ENCODE results near the gene AGPAT4. TPM values are rescaled to one million over a fixed set of nuclear protein-coding genes. Genes with fewer than 3 reads are reported as not detected.
"Not testable (repeated sequence)": the region's sequence is repeated elsewhere in the genome, so short reads cannot be mapped to it uniquely, and the experiment has no call there.

The AGPAT4 gene
- total RNA-seq, 1 donor from 2014 or later = 23.7 TPM

DNA sequence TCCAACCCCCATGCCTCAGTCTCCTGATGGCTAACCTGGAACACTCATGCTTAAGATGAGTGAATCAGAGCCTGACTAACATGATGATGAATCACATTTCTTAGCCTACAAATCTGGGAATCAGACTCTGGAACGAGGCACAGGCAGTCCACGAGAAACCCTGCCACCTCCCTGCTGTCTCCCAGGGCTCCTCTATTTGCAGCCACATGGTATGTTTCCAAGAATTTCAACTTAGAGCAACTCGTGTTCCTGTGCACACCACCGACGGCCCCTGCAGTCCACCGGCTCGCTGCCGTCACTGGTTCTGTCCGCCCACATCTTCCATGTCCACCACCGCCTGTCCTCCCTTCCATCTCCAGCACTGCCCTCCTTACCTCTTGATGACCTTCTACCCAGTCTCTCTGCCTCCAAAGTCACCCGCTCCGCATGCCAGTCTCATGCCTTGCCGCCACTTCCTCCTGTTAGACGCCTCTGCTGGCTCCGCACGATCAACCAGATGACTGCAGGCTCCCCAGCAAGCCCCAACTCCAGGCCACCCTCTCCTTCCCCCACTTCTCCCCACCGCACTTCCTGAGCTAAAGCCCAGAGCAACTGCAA is 87.6 kb downstream of the AGPAT4 start:
- TF ChIP-seq, protein P1, sequence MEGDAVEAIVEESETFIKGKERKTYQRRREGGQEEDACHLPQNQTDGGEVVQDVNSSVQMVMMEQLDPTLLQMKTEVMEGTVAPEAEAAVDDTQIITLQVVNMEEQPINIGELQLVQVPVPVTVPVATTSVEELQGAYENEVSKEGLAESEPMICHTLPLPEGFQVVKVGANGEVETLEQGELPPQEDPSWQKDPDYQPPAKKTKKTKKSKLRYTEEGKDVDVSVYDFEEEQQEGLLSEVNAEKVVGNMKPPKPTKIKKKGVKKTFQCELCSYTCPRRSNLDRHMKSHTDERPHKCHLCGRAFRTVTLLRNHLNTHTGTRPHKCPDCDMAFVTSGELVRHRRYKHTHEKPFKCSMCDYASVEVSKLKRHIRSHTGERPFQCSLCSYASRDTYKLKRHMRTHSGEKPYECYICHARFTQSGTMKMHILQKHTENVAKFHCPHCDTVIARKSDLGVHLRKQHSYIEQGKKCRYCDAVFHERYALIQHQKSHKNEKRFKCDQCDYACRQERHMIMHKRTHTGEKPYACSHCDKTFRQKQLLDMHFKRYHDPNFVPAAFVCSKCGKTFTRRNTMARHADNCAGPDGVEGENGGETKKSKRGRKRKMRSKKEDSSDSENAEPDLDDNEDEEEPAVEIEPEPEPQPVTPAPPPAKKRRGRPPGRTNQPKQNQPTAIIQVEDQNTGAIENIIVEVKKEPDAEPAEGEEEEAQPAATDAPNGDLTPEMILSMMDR (IDR thresholded peaks at IDR 0.05; ENCODE audit: unreplicated experiment) = no peak
- H3K27me3 Mint-ChIP-seq (ENCODE audit: low read depth) = no peaks in the 10 kb centered on the region
- H3K27ac Mint-ChIP-seq = no peak overlapping the region
- no peak overlapping the region for H3K4me3 Mint-ChIP-seq
- H3K9me3 Mint-ChIP-seq = peaks cover 4% of the 10 kb centered on the region
- DNase-seq (ENCODE audit: low spot score in 2 of 2, unreplicated experiment in 2 of 2) = no peak
- H3K36me3 Mint-ChIP-seq = peaks cover 25% of the 10 kb centered on the region
- H3K4me1 Mint-ChIP-seq = no peaks in the 10 kb centered on the region

DNA sequence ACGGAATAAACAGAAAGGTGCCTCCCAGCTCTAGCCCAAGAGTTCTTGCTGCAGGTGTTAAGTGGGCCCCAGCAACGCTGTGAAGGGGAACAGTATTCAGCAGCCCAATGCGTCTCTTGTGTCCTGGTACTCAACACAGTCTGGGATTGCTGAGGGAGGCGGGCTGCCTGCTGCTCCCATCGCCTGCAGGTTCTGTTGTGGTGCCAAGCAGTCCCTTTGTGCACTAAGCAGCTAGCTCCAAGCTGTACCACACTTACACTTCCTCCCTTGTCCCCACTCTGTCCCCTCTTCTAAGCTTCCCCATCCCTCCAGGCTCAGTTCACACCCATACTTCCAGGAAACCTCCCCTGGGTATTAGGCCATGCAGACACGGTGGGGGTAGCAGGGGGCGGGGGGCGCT is 92.7 kb downstream of the AGPAT4 start:
- Mint-ChIP-seq H3K9me3 (peaks cover 29% of the 10 kb centered on the region), H3K36me3 (peaks cover 41% of the 10 kb centered on the region), H3K27me3 (ENCODE audit: low read depth) (no peaks in the 10 kb centered on the region), H3K4me1 (no peaks in the 10 kb centered on the region), H3K27ac (no peak overlapping the region), H3K4me3 (no peak overlapping the region)
- TF ChIP-seq, protein P1 (IDR thresholded peaks at IDR 0.05; ENCODE audit: unreplicated experiment) = no peak
- no peak for DNase-seq (ENCODE audit: low spot score in 2 of 2, unreplicated experiment in 2 of 2)

DNA sequence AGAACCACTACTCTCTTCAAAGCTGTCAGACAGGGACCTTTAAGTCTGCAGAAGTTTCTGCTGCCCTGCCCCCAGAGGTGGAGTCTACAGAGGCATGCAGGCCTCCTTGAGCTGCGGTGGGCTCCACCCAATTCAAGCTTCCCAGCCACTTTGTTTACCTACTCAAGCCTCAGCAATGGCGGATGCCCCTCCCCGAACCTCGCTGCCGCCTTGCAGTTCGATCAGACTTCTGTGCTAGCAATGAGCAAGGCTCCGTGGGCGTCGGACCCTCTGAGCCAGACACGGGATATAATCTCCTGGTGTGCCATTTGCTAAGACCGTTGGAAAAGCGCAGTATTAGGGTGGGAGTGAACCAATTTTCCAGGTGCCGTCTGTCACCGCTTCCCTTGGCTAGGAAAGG is 95.7 kb downstream of the AGPAT4 start:
- H3K27ac Mint-ChIP-seq; DNase-seq (ENCODE audit: low spot score in 2 of 2, unreplicated experiment in 2 of 2); H3K4me1 Mint-ChIP-seq; H3K27me3 Mint-ChIP-seq (ENCODE audit: low read depth); H3K4me3 Mint-ChIP-seq: not testable (repeated sequence)
- Mint-ChIP-seq H3K36me3 (peaks cover 33% of the 10 kb centered on the region), H3K9me3 (peaks cover 48% of the 10 kb centered on the region)

DNA sequence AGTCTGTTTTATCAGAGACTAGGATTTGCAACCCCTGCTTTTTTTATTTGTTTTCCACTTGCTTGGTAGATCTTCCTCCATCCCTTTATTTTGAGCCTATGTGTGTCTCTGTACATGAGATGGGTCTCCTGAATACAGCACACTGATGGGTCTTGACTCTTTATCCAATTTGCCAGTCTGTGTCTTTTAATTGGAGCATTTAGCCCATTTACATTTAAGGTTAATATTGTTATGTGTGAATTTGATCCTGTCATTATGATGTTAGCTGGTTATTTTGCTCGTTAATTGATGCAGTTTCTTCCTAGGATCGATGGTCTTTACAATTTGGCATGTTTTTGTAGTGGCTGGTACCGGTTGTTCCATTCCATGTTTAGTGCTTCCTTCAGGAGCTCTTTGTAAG is 97.4 kb downstream of the AGPAT4 start:
- not testable (repeated sequence) for H3K27me3 Mint-ChIP-seq (ENCODE audit: low read depth); DNase-seq (ENCODE audit: low spot score in 2 of 2, unreplicated experiment in 2 of 2); H3K27ac Mint-ChIP-seq; H3K4me3 Mint-ChIP-seq; H3K4me1 Mint-ChIP-seq
- peaks cover 33% of the 10 kb centered on the region for H3K36me3 Mint-ChIP-seq
- peaks cover 52% of the 10 kb centered on the region for H3K9me3 Mint-ChIP-seq

DNA sequence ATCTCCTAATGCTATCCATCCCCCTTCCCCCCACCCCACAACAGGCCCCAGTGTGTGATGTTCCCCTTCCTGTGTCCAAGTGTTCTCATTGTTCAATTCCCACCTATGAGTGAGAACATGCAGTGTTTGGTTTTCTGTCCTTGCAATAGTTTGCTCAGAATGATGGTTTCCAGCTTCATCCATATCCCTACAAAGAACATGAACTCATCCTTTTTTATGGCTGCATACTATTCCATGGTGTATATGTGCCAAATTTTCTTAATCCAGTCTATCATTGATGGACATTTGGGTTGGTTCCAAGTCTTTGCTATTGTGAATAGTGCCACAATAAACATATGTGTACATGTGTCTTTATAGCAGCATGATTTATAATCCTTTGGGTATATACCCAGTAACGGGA is 101.1 kb downstream of the AGPAT4 start:
- H3K27me3 Mint-ChIP-seq (ENCODE audit: low read depth); DNase-seq (ENCODE audit: low spot score in 2 of 2, unreplicated experiment in 2 of 2); H3K4me3 Mint-ChIP-seq; H3K27ac Mint-ChIP-seq: not testable (repeated sequence)
- Mint-ChIP-seq H3K4me1 (peaks cover 20% of the 10 kb centered on the region), H3K36me3 (peaks cover 11% of the 10 kb centered on the region), H3K9me3 (peaks cover 44% of the 10 kb centered on the region)

DNA sequence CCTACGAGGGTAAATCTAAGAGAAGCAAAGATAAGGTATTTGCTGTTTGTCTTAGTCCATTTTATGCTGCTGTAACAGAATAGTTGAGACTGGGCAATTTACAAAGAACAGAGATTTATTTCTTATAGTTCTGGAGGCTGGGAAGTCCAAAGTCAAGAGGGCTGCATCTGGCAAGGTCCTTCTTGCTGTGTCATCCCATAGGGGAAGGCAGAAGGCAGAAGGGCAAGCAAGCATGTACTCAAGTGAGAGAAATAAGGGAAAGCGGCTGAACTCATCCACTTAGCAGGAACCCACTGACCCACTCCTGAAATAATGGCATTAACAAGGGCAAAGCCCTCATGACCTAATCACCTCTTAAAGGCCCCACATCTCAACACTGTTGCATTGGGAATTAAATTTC is 102.7 kb downstream of the AGPAT4 start:
- DNase-seq (ENCODE audit: low spot score in 2 of 2, unreplicated experiment in 2 of 2) = no peak
- Mint-ChIP-seq H3K4me1 (peaks cover 20% of the 10 kb centered on the region), H3K27me3 (ENCODE audit: low read depth) (no peaks in the 10 kb centered on the region), H3K36me3 (peaks cover 2% of the 10 kb centered on the region), H3K27ac (no peak overlapping the region), H3K9me3 (peaks cover 28% of the 10 kb centered on the region), H3K4me3 (no peak overlapping the region)
- TF ChIP-seq, protein P1 (IDR thresholded peaks at IDR 0.05; ENCODE audit: unreplicated experiment) = no peak

DNA sequence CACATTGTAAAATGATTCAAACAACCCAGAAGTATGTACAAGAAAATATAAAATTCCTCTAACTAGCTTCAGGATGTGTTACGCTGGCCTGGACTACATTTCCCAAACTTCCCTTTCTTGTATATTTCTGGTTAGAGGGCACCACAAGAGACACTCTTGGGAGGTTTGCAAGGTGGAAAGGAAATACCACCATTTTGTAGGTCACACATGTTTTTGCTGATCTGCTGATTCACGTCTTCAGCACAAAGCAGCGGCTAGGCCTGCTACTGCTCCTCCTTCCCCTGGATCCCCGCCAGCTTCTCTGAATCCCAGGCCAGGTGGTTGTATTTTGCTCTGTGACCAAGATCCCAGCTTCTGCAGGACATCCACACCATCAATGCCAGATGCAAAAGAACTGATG is 104.2 kb downstream of the AGPAT4 start:
- peak in 1 of 2 experiments; percentile 49 for DNase-seq (ENCODE audit: low spot score in 2 of 2, unreplicated experiment in 2 of 2)
- Mint-ChIP-seq H3K4me1 (peaks cover 20% of the 10 kb centered on the region), H3K27ac (peak overlapping the region; percentile 60)

More for the DNA sequence above, 104.2 kb downstream of the AGPAT4 start:
- Mint-ChIP-seq H3K27me3 (ENCODE audit: low read depth) (no peaks in the 10 kb centered on the region), H3K4me3 (no peak overlapping the region), H3K9me3 (peaks cover 17% of the 10 kb centered on the region), H3K36me3 (peaks cover 2% of the 10 kb centered on the region)
- TF ChIP-seq, protein P1 (IDR thresholded peaks at IDR 0.05; ENCODE audit: unreplicated experiment) = no peak
